Kidney glomerular epithelial cell (primary cell): ENCODE data around the gene PLEKHG4B.
"Not testable (repeated sequence)": the region's sequence is repeated elsewhere in the genome, so short reads cannot be mapped to it uniquely, and the experiment has no call there.

Experiments used
- DNase-seq: peaks from one replicate; lab custom pipeline; 2025; lab: John Stamatoyannopoulos, UW

PLEKHG4B gene

GRCh38 chr5:187617-188451, 95.9 kb downstream of the PLEKHG4B start:
- no peak for DNase-seq

GRCh38 chr5:188488-189481, 96.8 kb downstream of the PLEKHG4B start:
- DNase-seq, result peak; percentile 69

- DNase-seq, result no peak
These were observed 97.5 kb downstream of the PLEKHG4B start for GRCh38 chr5:189486-189885.

GRCh38 chr5:189976-190365, 98.0 kb downstream of the PLEKHG4B start:
- no peak for DNase-seq

- DNase-seq, result no peak
These were observed 98.5 kb downstream of the PLEKHG4B start for GRCh38 chr5:190366-191035.

- no peak for DNase-seq
These were observed 99.3 kb downstream of the PLEKHG4B start, which contains the start of gene LRRC14B for GRCh38 chr5:191036-191948. Gene LRRC14B, plus strand, starts transcription at chr5:191495. Its CDS starts 44 bp downstream, at chr5:191539.

- DNase-seq, result no peak
These were observed 100.2 kb downstream of the PLEKHG4B start for GRCh38 chr5:191949-192690.

- no peak for DNase-seq
These were observed 100.7 kb downstream of the PLEKHG4B start for GRCh38 chr5:192691-192969.

GRCh38 chr5:192970-193831, 101.2 kb downstream of the PLEKHG4B start:
- no peak for DNase-seq

- DNase-seq, result no peak
These were observed 102.1 kb downstream of the PLEKHG4B start for GRCh38 chr5:194102-194501.

GRCh38 chr5:194603-195209, 102.7 kb downstream of the PLEKHG4B start:
- DNase-seq, result no peak

- no peak for DNase-seq
These were observed 103.6 kb downstream of the PLEKHG4B start for GRCh38 chr5:195401-196160.

- DNase-seq, result no peak
These were observed 104.4 kb downstream of the PLEKHG4B start for GRCh38 chr5:196350-196749.

GRCh38 chr5:197031-197430, 105.1 kb downstream of the PLEKHG4B start:
- DNase-seq, result not testable (repeated sequence)

- DNase-seq, result no peak
These were observed 106.0 kb downstream of the PLEKHG4B start for GRCh38 chr5:197892-198489.

- DNase-seq, result no peak
These were observed 106.7 kb downstream of the PLEKHG4B start for GRCh38 chr5:198516-199196.

- no peak for DNase-seq
These were observed 107.4 kb downstream of the PLEKHG4B start for GRCh38 chr5:199197-199949.
